ENCODE measurements around the gene MICB.

DNA sequence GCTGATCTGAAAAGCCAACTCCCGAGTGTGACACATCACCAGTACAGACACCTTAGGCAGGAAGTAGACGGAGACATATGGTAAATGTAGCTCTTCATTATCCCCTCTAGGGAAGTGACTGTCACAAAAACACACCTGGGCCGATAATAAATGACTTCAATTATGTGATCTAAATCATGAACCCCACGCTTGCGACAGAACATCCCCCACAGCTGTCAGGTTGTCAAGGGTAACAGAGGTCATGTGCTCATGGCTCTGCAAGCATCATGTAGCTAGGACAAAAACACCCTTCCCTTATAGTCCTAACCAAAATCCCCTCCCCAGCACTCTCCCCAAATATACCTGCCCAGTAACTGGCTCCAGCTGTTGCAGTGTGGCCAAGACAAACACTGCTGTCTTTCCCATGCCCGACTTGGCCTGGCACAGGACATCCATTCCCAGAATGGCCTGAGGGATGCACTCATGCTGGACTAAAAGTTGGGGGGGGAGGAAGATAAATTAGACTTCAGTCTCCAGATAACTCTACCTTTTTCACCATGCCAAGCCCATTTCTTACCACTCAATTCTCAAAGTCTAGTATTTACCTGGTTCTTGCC, 41.0 kb downstream of the MICB start:
- TF ChIP-seq ATF7 (IDR thresholded peaks at IDR 0.05) = no peak
- no peak for TF ChIP-seq ZNF121 (CRISPR knock-in tag; conservative IDR thresholded peaks at IDR 0.05)
- TF ChIP-seq HDGF (IDR thresholded peaks at IDR 0.05) = no peak

Measured in K562 (cell line).